H1 (cell line): ENCODE results near the gene HOGA1. TPM values are rescaled to one million over a fixed set of nuclear protein-coding genes. Genes with fewer than 3 reads are reported as not detected.

Experiments used
- CTCF ChIA-PET: fragments of 300-600 bp; sonication (Branson Sonifier 250); formaldehyde crosslinking; loops from one replicate; lab custom pipeline; 2021; ENCODE audit not compliant: partially characterized antibody; lab: Charles Lee
- POLR2A ChIA-PET: fragments of 300-600 bp; sonication (Branson Sonifier 250); formaldehyde crosslinking; loops from one replicate; lab custom pipeline; 2021; ENCODE audit warnings: inconsistent platforms; ENCODE audit not compliant: partially characterized antibody; lab: Charles Lee
- DNase-seq, 2 experiments: peaks; one replicate each; pipeline versions ENCODE4 v3.0.0 to v3.0.0-alpha.2; 2010 to 2022; ENCODE audit warnings: low spot score in 2 of 2, low read depth in 1 of 2, mixed read lengths in 1 of 2
- FAIRE-seq: peaks from 2 replicates; lab custom pipeline; 2011; peaks lifted over from hg19 to GRCh38; lab: Jason Lieb, UNC
- H2AFZ ChIP-seq: 2 replicates; pipeline ENCODE4 v1.8.1; 2012; ENCODE audit warnings: low read length, inconsistent platforms
- H2AK5ac ChIP-seq: 2 replicates; pipeline ENCODE4 v1.6.1; 2013; ENCODE audit warnings: low read depth, low read length
- H2BK120ac ChIP-seq: replicated peaks from 2 replicates; pipeline ENCODE3; 2013; ENCODE audit warnings: low read depth, low read length, inconsistent platforms
- H2BK12ac ChIP-seq: 2 replicates; pipeline ENCODE4 v1.6.1; 2013; ENCODE audit warnings: low read depth, low read length
- H2BK15ac ChIP-seq: 2 replicates; pipeline ENCODE4 v1.6.1; 2013; ENCODE audit warnings: low read length
- H2BK20ac ChIP-seq: 2 replicates; pipeline ENCODE4 v1.6.1; 2013; ENCODE audit warnings: low read length
- H2BK5ac ChIP-seq: 2 replicates; pipeline ENCODE4 v1.6.1; 2013; ENCODE audit warnings: low read depth, low read length
- H3K14ac ChIP-seq: 2 replicates; pipeline ENCODE4 v1.6.1; 2013; ENCODE audit warnings: inconsistent platforms; ENCODE audit not compliant: insufficient read length
- H3K18ac ChIP-seq: 2 replicates; pipeline ENCODE4 v1.6.1; 2013; ENCODE audit warnings: low read length; ENCODE audit errors: extremely low read depth
- H3K23ac ChIP-seq: 2 replicates; pipeline ENCODE4 v1.6.1; 2013; ENCODE audit warnings: inconsistent platforms; ENCODE audit not compliant: insufficient read length
- H3K23me2 ChIP-seq: 2 replicates; pipeline ENCODE4 v1.6.1; 2013; ENCODE audit warnings: low read depth, low read length
- H3K27ac ChIP-seq: 2 replicates; pipeline ENCODE4 v1.6.1; 2011; ENCODE audit warnings: low read depth, low read length, inconsistent platforms
- H3K27me3 ChIP-seq, 4 experiments: replicated peaks in 1 of 4; 1 replicate in 1 of 4; 2 replicates in 3 of 4; pipeline versions ENCODE4 v1.6.1 to v1.8.1; 2011 to 2013; ENCODE audit warnings: low read length in 3 of 4, mild to moderate bottlenecking in 3 of 4, inconsistent platforms in 2 of 4, mixed read lengths in 2 of 4, moderate library complexity in 1 of 4; ENCODE audit not compliant: control insufficient read depth in 3 of 4, insufficient read depth in 3 of 4; ENCODE audit errors: extremely low read depth in 1 of 4
- H3K36me3 ChIP-seq, 4 experiments: 2 replicates each; pipeline versions ENCODE4 v1.6.1 to v1.8.1; 2011 to 2013; ENCODE audit warnings: mild to moderate bottlenecking in 4 of 4, low read length in 3 of 4, moderate library complexity in 2 of 4, control low read depth in 1 of 4, inconsistent platforms in 1 of 4; ENCODE audit not compliant: insufficient read depth in 4 of 4, control insufficient read depth in 2 of 4
- H3K4ac ChIP-seq: replicated peaks from 2 replicates; pipeline ENCODE3; 2013; ENCODE audit warnings: low read length, low read depth, mixed read lengths, inconsistent platforms; ENCODE audit not compliant: insufficient read length
- H3K4me1 ChIP-seq, 4 experiments: replicated peaks in 1 of 4; 1 replicate in 1 of 4; 2 replicates in 3 of 4; pipeline versions ENCODE4 v1.6.1 to v1.8.1; 2011 to 2013; ENCODE audit warnings: low read length in 3 of 4, inconsistent platforms in 2 of 4, mixed read lengths in 1 of 4; ENCODE audit not compliant: insufficient read depth in 4 of 4, control insufficient read depth in 3 of 4
- H3K4me2 ChIP-seq, 2 experiments: 2 replicates each; pipeline versions ENCODE4 v1.6.1 to v1.8.1; 2011 to 2013; ENCODE audit warnings: low read depth in 2 of 2, low read length in 2 of 2, control low read depth in 1 of 2, inconsistent platforms in 1 of 2, mild to moderate bottlenecking in 1 of 2; ENCODE audit not compliant: insufficient read depth in 1 of 2
- H3K4me3 ChIP-seq, 4 experiments: fragments of 200-600, 300-600 bp in 1 of 4; sonication (generic), shearing (Covaris generic), sonication (Bioruptor Twin) in 1 of 4; 2 replicates each; pipeline versions ENCODE4 v1.5.1 to v1.8.1; 2011 to 2016; ENCODE audit warnings: low read length in 4 of 4, low read depth in 3 of 4, control low read depth in 2 of 4, inconsistent platforms in 2 of 4, mild to moderate bottlenecking in 2 of 4, mixed read lengths in 1 of 4, moderate library complexity in 1 of 4; ENCODE audit not compliant: insufficient read depth in 2 of 4; ENCODE audit errors: extremely low read depth in 1 of 4
- H3K56ac ChIP-seq: replicated peaks from 2 replicates; pipeline ENCODE3; 2013; ENCODE audit warnings: low read depth, mild to moderate bottlenecking, mixed read lengths, low read length, inconsistent platforms; ENCODE audit not compliant: insufficient read length
- H3K79me1 ChIP-seq: 2 replicates; pipeline ENCODE4 v1.6.1; 2013; ENCODE audit warnings: low read depth, low read length, control low read depth
- H3K79me2 ChIP-seq, 2 experiments: 2 replicates each; pipeline versions ENCODE4 v1.6.1 to v1.8.1; 2012 to 2013; ENCODE audit warnings: low read length in 2 of 2, mild to moderate bottlenecking in 2 of 2, inconsistent platforms in 1 of 2; ENCODE audit not compliant: insufficient read depth in 2 of 2, control insufficient read depth in 1 of 2
- H3K9ac ChIP-seq, 4 experiments: replicated peaks in 1 of 4; 1 replicate in 1 of 4; 2 replicates in 3 of 4; pipeline versions ENCODE4 v1.6.1 to v1.8.1; 2011 to 2013; ENCODE audit warnings: low read depth in 3 of 4, low read length in 3 of 4, control low read depth in 2 of 4, mild to moderate bottlenecking in 2 of 4, moderate library complexity in 2 of 4, inconsistent platforms in 1 of 4; ENCODE audit errors: extremely low read depth in 1 of 4
- H3K9me3 ChIP-seq, 2 experiments: 2 replicates each; pipeline versions ENCODE4 v1.6.1 to v1.8.1; 2012 to 2013; ENCODE audit warnings: mild to moderate bottlenecking in 2 of 2, moderate library complexity in 2 of 2, control low read depth in 1 of 2, inconsistent platforms in 1 of 2, low read depth in 1 of 2, low read length in 1 of 2, mixed read lengths in 1 of 2; ENCODE audit not compliant: insufficient read depth in 2 of 2
- H4K20me1 ChIP-seq, 2 experiments: replicated peaks in 1 of 2; 2 replicates each; pipeline versions ENCODE3 to v1.8.1; 2011 to 2013; ENCODE audit warnings: inconsistent platforms in 2 of 2, low read length in 2 of 2, mild to moderate bottlenecking in 1 of 2; ENCODE audit not compliant: insufficient read depth in 2 of 2, control insufficient read depth in 1 of 2
- H4K5ac ChIP-seq: 2 replicates; pipeline ENCODE4 v1.6.1; 2013; ENCODE audit warnings: low read length, low read depth, mixed read lengths, inconsistent platforms; ENCODE audit not compliant: insufficient read length
- H4K8ac ChIP-seq: 2 replicates; pipeline ENCODE4 v1.8.0; 2013; ENCODE audit warnings: mild to moderate bottlenecking, moderate library complexity, low read length, inconsistent platforms; ENCODE audit not compliant: insufficient read depth; ENCODE audit errors: extremely low read depth
- H4K91ac ChIP-seq: replicated peaks from 2 replicates; pipeline ENCODE3; 2013; ENCODE audit warnings: low read length, mixed read lengths, inconsistent platforms; ENCODE audit not compliant: insufficient read length
- TAF1 ChIP-seq: IDR thresholded peaks from 2 replicates; pipeline ENCODE4 v1.6.1; 2011; ENCODE audit warnings: mild to moderate bottlenecking, low read depth, low read length
- WGBS, 2 experiments: shearing (Covaris generic) in 1 of 2; methylation state at CpG; one replicate each; pipeline versions ENCODE4 v1.1.6 to v1.1.7; 2013 to 2015; ENCODE audit warnings: low lambda C conversion rate in 2 of 2, mixed read lengths in 2 of 2, inconsistent platforms in 1 of 2, low coverage in 1 of 2, missing lambda C conversion rate in 1 of 2; ENCODE audit not compliant: insufficient replicate concordance in 2 of 2, insufficient coverage in 1 of 2, insufficient read length in 1 of 2; ENCODE audit errors: extremely low coverage in 1 of 2, missing lambda C conversion rate in 1 of 2; 5-methylcytosine and 5-hydroxymethylcytosine counted together
- polyA plus RNA-seq, 7 experiments: library from polyadenylated mRNA; depleted of rRNA in 3 of 7; stranded (reverse) in 5 of 7; unstranded in 2 of 7; fragments of >200 nt in 5 of 7; fragments of 200-250 nt in 2 of 7; gene quantifications; 1 replicate in 5 of 7; 2 replicates in 1 of 7; 4 replicates in 1 of 7; pipeline versions ENCODE4 v1.2.1 to v1.2.3, GENCODE V29; 2011 to 2013; ENCODE audit warnings: missing spikeins in 2 of 7, mixed read lengths in 2 of 7
- total RNA-seq: library from RNA; stranded (reverse); fragmentation: NEBNext Ultra II Directional; extraction: Animal tissue kit (Norgen Biotek cat#: 25700); gene quantifications from 2 replicates; pipeline ENCODE4 v1.2.1, GENCODE V29; 2021
- TF ChIP-seq, protein P1 (sequence below): IDR thresholded peaks from 2 replicates; pipeline ENCODE4 v1.6.1; 2011; ENCODE audit warnings: low read length, improper control_type of control experiment

Gene HOGA1
- total and polyA plus RNA-seq, 2 of the 8 experiments (the other 6 are each of a cell fraction or from before 2014, with no cell fraction given) = 0.28 to 1.00 TPM

GRCh38 chr10:97537186-97537869 is 46.9 kb upstream of the HOGA1 start:
- TF ChIP-seq, protein P1, sequence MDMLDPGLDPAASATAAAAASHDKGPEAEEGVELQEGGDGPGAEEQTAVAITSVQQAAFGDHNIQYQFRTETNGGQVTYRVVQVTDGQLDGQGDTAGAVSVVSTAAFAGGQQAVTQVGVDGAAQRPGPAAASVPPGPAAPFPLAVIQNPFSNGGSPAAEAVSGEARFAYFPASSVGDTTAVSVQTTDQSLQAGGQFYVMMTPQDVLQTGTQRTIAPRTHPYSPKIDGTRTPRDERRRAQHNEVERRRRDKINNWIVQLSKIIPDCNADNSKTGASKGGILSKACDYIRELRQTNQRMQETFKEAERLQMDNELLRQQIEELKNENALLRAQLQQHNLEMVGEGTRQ = no peak
- TF ChIP-seq TAF1 = no peak
- TF ChIP-seq, all 59 proteins: peak for 0
- Histone ChIP-seq H4K8ac (no peak overlapping the region), H3K27ac (no peak overlapping the region), H4K20me1 (peaks cover 0 to 2% of the 10 kb centered on the region in 2 experiments), H3K23me2 (no peaks in the 10 kb centered on the region), H2BK20ac (no peak overlapping the region), H3K14ac (no peak overlapping the region), H3K79me1 (peaks cover 2% of the 10 kb centered on the region), H3K36me3 (no peaks in the 10 kb centered on the region), H2BK5ac (no peak overlapping the region), H2AFZ (no peak overlapping the region), H2BK120ac (no peak overlapping the region), H3K18ac (no peak overlapping the region), H3K79me2 (peaks cover 0 to 6% of the 10 kb centered on the region in 2 experiments; a peak in 1 of 4 replicates), H3K4me3 (no peak overlapping the region), H3K23ac (no peak overlapping the region), H2BK15ac (no peak overlapping the region), H3K9ac (no peak overlapping the region), H3K27me3 (no peaks in the 10 kb centered on the region), H4K5ac (no peak overlapping the region), H3K9me3 (no peaks in the 10 kb centered on the region), H3K56ac (no peak overlapping the region), H2BK12ac (no peak overlapping the region), H3K4me1 (peaks cover 0 to 19% (median 14%) of the 10 kb centered on the region in 4 experiments; a peak in 6 of 7 replicates), H3K4ac (no peak overlapping the region), H2AK5ac (no peak overlapping the region), H4K91ac (no peak overlapping the region), H3K4me2 (no peak overlapping the region)
- no peak for DNase-seq
- ChIA-PET CTCF (interaction anchor here (0.6 to 14.7 kb wide), 8 partner anchors 15 to 89 kb away, joined by 3 to 388 read pairs (median 18); no protein-coding TSS in a partner anchor), POLR2A (no interaction called here)
- 96% methylated on average over 5 of the region's 5 CpGs; no CpG with 5 or more reads in 1 of the 2 experiments for WGBS, 2 experiments
- no peak for FAIRE-seq
